Gastrocnemius medialis (tissue), 4 donors: ENCODE measurements around the gene ARHGAP8.

Source experiments
- CTCF ChIP-seq, 5 experiments: fragments of 450-650 bp in 3 of 5; fragments of 200-600 bp in 2 of 5; sonication (generic) in 2 of 5; IDR thresholded peaks in 4 of 5; conservative IDR thresholded peaks in 1 of 5; 1 replicate in 4 of 5; 2 replicates in 1 of 5; pipeline ENCODE4 v1.5.1; 2016 to 2019; ENCODE audit warnings: antibody characterized with exemption in 5 of 5, mild to moderate bottlenecking in 3 of 5, moderate library complexity in 3 of 5
- POLR2A ChIP-seq, 2 donors: fragments of 450-650 bp; IDR thresholded peaks; one replicate each; pipeline ENCODE4 v1.6.1; 2017; ENCODE audit warnings: antibody characterized with exemption in 2 of 2, mild to moderate bottlenecking in 2 of 2, moderate library complexity in 2 of 2

- TF ChIP-seq CTCF (IDR thresholded peaks at IDR 0.05 in 4 of 5, conservative IDR thresholded peaks at IDR 0.05 in 1 of 5): no peak
- no peak for TF ChIP-seq POLR2A (IDR thresholded peaks at IDR 0.05)
Observed at GRCh38 chr22:44845796-44846720, 93.7 kb downstream of the ARHGAP8 start.
